Cardiac muscle cell (in vitro differentiated cells and primary cell): Measurements from ENCODE around the gene ID2. TPM values are rescaled to one million over a fixed set of nuclear protein-coding genes. Genes with fewer than 3 reads are reported as not detected.
"Not testable (repeated sequence)": the region's sequence is repeated elsewhere in the genome, so short reads cannot be mapped to it uniquely, and the experiment has no call there.

Experiments
- DNase-seq, 2 donors: peaks; one replicate each; pipeline versions ENCODE4 v3.0.0 to v3.0.0-alpha.2; 2010 to 2017; ENCODE audit warnings: low read depth in 1 of 2, low spot score in 1 of 2
- H3K27ac ChIP-seq: fragments of 200-600 bp; sonication (generic); 2 replicates; pipeline ENCODE4 v1.5.1; 2016
- H3K27me3 ChIP-seq: fragments of 200-600 bp; sonication (generic); 2 replicates; pipeline ENCODE4 v1.6.0; 2016; ENCODE audit warnings: control low read depth
- H3K36me3 ChIP-seq: fragments of 200-600 bp; sonication (generic); 2 replicates; pipeline ENCODE4 v1.5.1; 2016; ENCODE audit warnings: control low read depth
- H3K4me1 ChIP-seq: fragments of 200-600 bp; sonication (generic); 2 replicates; pipeline ENCODE4 v1.8.1; 2017; ENCODE audit warnings: low read depth, mild to moderate bottlenecking, mixed run types
- H3K4me3 ChIP-seq: fragments of 200-600 bp; sonication (generic); 2 replicates; pipeline ENCODE4 v1.5.1; 2016; ENCODE audit warnings: mild to moderate bottlenecking
- H3K9me3 ChIP-seq: fragments of 200-600 bp; sonication (generic); 2 replicates; pipeline ENCODE4 v1.5.1; 2017; ENCODE audit warnings: low read depth, mild to moderate bottlenecking, control low read depth
- CTCF ChIP-seq: IDR thresholded peaks from 2 replicates; pipeline ENCODE4 v1.5.1; 2012; ENCODE audit warnings: low read depth, mild to moderate bottlenecking, low read length
- polyA plus RNA-seq: library from polyadenylated mRNA; unstranded; fragments of >200 nt; fragmentation: Nextera tagmentation; extraction: Ambion mirVana; gene quantifications from 2 replicates; pipeline ENCODE4 v1.2.1, GENCODE V29; 2016
- total RNA-seq: library from RNA; depleted of rRNA; stranded (reverse); fragments of >200 nt; gene quantifications from 2 replicates; pipeline ENCODE4 v1.2.3, GENCODE V29; 2016

ID2 gene
- total and polyA plus RNA-seq, 2 experiments from 2014 or later: 409 to 780 TPM

- Histone ChIP-seq H3K27ac (no peak overlapping the region), H3K36me3 (no peaks in the 10 kb centered on the region), H3K9me3 (no peaks in the 10 kb centered on the region), H3K27me3 (no peaks in the 10 kb centered on the region), H3K4me1 (no peaks in the 10 kb centered on the region), H3K4me3 (no peak overlapping the region)
- no peak for DNase-seq
- no peak for TF ChIP-seq CTCF
Observed at GRCh38 chr2:8721410-8721809, 39.6 kb downstream of the ID2 start.

GRCh38 chr2:8722986-8723385 is 41.1 kb downstream of the ID2 start:
- Histone ChIP-seq H3K4me3 (no peak overlapping the region), H3K36me3 (no peaks in the 10 kb centered on the region), H3K27ac (no peak overlapping the region), H3K9me3 (no peaks in the 10 kb centered on the region), H3K4me1 (no peaks in the 10 kb centered on the region), H3K27me3 (no peaks in the 10 kb centered on the region)
- no peak for DNase-seq
- TF ChIP-seq CTCF: no peak

DNA sequence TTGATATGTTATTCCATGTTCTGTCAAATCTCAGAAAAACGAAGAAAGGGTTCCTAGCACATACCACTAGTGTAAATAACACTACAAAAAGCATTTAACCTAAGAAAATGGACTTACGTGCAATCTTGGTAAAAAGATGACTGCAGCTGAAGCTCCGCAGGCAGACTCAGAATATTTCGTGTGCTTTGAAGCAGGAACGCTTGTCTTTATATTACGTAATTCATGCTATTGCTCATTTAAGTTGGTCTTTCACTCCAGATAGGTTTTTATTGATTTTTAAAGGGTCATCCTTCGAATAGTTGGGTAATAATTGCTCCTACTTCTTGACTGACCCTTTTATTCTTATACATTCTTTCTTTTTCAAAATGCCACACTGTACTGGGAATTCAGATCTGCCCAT is 44.0 kb downstream of the ID2 start:
- H3K4me1 ChIP-seq: no peaks in the 10 kb centered on the region

DNA sequence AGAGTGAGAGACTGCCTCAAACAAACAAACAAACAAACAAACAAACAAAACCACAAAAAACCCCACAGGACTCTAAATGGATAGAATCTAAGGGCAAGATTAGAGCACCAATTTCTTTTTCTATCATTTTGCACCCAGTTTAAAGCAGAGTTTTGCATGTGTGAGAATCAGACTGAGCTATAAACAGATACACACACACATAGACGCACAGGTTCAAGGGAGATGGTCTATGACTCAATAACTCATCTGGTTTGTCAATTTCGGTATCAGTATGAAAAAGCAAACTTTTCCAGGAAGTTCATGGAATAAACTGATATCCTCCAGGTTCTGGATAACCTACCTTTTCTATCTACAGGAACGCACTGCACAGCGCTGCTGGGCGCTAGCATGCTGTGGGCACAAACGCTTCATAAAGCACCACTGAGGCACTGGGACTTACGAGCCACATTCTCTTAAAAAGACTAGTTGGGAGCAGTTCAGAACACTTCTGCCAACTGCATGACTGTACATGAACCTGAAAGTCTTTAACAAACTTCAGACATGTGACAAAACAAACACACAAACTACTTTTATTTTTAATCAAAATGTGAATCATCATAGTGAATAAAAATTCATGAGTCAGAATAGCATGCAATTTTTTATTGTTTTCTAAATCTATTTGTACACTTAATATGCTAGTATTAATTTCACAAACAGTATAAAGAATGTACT is 46.6 kb downstream of the ID2 start:
- Histone ChIP-seq H3K9me3 (no peaks in the 10 kb centered on the region), H3K27ac (no peak overlapping the region), H3K36me3 (peaks cover 50% of the 10 kb centered on the region), H3K27me3 (no peaks in the 10 kb centered on the region), H3K4me3 (no peak overlapping the region), H3K4me1 (no peaks in the 10 kb centered on the region)
- no peak for DNase-seq
- no peak for TF ChIP-seq CTCF

More for the DNA sequence above, 44.0 kb downstream of the ID2 start:
- Histone ChIP-seq H3K9me3 (no peaks in the 10 kb centered on the region), H3K27me3 (no peaks in the 10 kb centered on the region), H3K4me3 (no peak overlapping the region), H3K36me3 (peaks cover 25% of the 10 kb centered on the region), H3K27ac (peak overlapping the region; percentile 11)
- no peak for DNase-seq
- TF ChIP-seq CTCF: no peak

DNA sequence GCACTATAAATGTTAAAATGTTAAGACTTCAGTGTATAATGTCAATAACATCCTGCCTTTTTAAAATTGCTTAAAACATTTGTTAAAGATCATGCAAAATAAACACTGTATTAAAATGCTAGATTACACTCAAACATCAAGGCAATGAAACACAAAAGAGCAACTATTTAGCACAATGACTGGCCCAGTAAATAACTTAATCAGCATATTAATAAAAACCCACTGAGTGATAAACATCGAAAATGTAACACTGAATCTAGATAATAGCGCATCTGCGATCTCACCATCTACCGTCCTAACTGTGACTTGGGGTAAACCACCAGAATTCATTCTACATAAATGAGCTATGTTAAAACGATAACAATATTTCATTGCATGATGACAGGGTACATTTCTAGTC is 47.2 kb downstream of the ID2 start:
- not testable (repeated sequence) for H3K4me1 ChIP-seq, H3K27me3 ChIP-seq, H3K4me3 ChIP-seq, H3K9me3 ChIP-seq, H3K27ac ChIP-seq, DNase-seq
- H3K36me3 ChIP-seq: peaks cover 57% of the 10 kb centered on the region

DNA sequence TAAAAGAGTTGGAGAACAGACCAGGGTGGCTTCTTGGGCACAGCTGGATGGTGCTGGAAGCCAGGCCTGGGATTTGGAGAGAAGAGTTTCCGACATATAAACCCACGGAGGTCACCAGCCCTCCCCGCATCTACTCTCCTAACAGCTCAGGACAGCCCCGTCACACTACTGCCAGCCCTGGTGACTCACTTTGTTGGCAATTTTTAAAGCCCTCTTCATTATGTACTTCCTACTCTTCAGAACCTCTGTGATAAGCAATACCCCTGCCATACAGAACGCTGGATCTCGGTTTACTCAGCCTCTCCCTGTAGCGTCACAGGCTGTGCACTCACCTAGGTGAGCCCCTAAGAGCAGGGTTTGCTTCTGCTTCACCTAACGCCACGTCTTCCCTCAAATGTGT is 48.1 kb downstream of the ID2 start:
- H3K4me1 ChIP-seq: no peaks in the 10 kb centered on the region
- peaks cover 65% of the 10 kb centered on the region for H3K36me3 ChIP-seq
- no peaks in the 10 kb centered on the region for H3K27me3 ChIP-seq
- H3K4me3 ChIP-seq: no peak overlapping the region
- H3K27ac ChIP-seq: no peak overlapping the region
- TF ChIP-seq CTCF: no peak
- H3K9me3 ChIP-seq: no peaks in the 10 kb centered on the region
- no peak for DNase-seq
